Forelimb muscle (tissue), 1 donor: Measurements from ENCODE around the gene MMP21. TPM values are rescaled to one million over a fixed set of nuclear protein-coding genes. Genes with fewer than 3 reads are reported as not detected.

Experiments
- DNase-seq: peaks from one replicate; pipeline ENCODE4 v3.0.0-alpha.2; 2013; ENCODE audit warnings: low read depth
- polyA plus RNA-seq: library from polyadenylated mRNA; unstranded; fragments of 120-200 nt; gene quantifications from one replicate; pipeline ENCODE4 v1.2.1, GENCODE V29; 2013; ENCODE audit not compliant: insufficient read length

The MMP21 gene
- polyA plus RNA-seq, 1 donor: 0.40 TPM

DNA sequence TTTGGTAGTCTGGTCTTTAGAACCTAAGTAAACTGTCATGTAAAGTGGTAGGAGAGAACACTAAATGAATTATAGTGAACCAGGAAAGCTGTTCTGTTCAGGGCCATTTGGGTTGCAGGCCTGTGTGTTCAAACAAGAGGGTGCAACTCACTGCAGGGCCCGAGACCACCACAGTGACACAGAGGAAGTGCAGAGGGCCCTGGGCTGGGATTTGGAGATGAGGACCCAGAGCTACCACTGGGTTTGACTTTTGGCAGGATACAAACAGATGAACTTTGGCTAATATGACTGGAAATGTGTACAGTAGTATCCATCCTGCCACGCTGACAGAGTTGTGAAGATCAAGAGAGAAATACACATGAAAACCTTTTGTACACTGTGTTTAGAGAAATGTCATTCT is 9.8 kb downstream of the MMP21 start:
- DNase-seq: no peak

- no peak for DNase-seq
Observed at GRCh38 chr10:125762692-125763648, 12.7 kb downstream of the MMP21 start.

DNA sequence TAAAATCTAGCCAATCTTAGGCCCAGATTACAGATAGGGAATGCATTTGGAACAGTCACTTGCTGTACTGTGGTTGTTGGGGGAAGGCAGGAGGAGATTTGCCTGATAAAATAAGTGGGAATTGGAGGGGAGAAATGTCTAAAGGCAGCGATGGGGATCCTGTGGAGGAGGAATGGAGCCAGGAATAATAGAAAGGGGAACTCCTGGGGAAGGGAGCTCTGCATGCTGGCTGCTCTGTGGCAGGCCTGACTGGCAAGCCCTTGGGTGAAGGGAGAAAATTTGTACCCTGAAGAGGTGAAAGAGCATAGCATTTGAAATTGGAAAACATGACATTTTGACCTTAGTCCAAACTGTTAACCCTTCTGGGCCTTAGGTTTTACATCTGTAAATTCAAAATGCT is 13.7 kb downstream of the MMP21 start:
- DNase-seq: no peak

GRCh38 chr10:125757742-125758141 is 17.9 kb downstream of the MMP21 start:
- DNase-seq: no peak

- no peak for DNase-seq
Observed at GRCh38 chr10:125756853-125757487, 18.7 kb downstream of the MMP21 start.

DNA sequence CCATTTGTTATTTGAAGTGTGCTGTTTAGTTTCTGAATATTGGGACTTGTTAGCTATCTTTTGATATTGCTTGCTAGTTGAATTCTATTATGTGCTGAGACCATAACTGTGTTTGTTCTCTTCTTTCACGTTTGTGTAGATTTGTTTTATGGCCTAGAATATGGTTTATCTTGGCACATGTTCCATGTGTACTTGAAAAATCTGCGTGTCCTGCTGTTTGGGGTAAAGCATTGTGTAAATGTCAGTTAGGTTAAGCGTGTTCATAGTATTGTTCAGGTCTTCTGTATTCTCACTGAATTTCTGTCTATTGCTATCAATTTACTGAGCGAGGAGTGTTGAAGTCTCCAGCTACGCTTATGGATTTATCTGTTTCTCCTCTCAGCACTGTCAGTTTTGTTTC is 19.4 kb downstream of the MMP21 start:
- no peak for DNase-seq

- DNase-seq: no peak
Observed at GRCh38 chr10:125747417-125747816, 28.2 kb downstream of the MMP21 start.

- no peak for DNase-seq
Observed at GRCh38 chr10:125744909-125745308, 30.7 kb downstream of the MMP21 start.

DNA sequence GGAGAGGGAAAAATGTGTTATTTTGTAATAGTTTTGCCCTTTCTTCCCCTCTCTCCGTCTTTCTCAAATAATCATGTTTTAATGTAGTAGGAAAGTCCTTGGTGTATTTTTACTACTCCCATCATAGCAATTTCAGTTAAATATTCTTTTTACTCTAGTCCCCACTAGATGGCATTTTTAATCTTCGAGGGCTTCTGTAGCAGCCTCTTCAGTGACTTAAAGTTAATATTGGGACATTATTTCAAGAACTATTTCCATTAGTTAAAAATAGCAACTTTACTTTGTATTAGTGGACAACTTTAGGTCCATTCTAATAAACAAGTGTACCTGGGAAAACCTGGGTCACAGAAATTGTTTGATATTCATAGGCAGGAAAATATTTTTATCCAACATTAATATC is 33.2 kb downstream of the MMP21 start:
- DNase-seq: no peak

DNA sequence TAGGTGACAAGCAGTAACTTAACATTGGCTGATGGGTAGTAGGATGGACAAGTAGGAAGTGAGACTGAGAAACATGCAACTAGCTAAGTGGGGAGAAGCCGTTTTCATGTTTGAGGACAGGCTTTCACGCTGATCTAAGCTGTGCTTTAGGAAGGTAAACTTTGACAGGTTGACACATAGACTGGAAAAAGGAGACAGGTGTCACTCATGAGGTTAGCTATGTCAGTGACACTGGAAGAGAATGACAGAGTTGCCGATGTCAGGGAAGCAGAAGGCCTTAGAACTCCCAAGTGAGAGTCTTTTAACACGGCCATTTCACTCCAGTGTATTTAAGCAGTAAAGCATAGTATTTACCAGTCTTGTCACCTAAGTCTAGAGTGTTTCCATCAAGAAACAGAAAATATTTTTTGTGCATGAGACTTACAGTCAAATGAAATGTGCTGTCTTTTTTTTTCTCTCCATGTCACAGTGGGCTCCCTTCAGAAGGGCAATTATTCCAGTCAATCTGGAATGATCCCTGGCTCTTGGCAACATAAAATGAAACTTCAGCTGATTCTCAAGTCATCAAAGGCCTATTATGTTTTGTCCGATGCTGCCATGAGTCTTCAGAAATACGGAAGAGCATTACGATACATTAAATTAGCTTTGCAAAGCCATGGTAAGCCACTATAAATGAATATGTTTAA is 35.5 kb downstream of the MMP21 start:
- no peak for DNase-seq

DNA sequence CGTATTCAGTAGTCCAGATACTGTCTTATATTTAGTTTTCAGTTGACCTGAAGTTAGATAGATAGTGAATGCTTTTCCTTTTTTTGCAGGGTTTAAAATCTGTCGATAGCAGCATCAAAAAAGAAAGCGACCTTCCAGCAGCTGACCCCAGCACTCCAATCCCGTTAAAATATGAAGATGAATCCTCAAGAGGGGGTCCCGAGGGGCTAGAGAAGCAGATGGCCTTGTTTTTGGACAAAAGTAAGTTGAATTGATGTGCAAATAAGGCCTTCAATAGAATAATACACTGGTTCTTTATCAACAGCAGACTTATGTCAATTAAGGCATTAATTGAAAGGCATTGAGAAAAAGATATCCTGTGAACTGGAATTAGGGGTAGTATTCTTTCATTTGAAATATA is 37.4 kb downstream of the MMP21 start:
- no peak for DNase-seq

DNA sequence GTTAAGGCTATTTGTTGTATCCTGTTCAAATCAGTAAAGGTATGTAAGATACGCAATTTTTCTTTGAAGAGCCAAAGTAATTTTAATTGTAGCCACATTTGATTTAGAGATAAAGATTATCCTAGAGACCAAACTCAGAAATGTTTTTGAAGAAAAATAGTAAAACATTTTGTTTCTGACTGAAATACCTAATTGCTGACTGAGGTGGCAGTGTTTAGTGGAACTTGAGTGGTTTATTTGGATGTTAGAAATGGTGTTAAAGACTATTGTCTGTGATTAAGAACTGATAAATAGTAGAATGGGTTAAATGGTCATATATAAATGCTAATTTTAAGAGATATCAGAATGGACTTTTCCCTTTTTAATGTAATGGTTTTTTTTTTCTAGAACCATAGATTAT is 40.8 kb downstream of the MMP21 start:
- no peak for DNase-seq

DNA sequence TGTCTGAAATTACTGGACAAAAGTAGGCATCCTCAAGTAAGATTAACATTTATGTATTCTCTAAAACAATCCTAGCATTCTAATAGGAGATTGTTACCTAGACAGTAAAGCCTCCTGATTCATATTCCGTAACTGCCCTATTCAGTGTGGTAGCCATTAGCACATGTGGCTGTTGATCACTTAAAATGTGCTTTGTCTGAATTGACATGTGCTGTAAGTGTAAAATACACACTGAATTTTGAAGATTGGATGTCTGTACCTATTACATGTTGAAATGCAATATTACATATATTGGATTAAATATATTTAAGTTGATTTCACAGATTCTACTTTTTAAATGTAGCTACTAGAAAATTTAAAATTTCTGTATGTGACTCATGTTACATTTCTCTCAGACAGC is 41.5 kb downstream of the MMP21 start:
- no peak for DNase-seq

- DNase-seq: no peak
Observed at GRCh38 chr10:125727436-125727835, 48.2 kb downstream of the MMP21 start.

GRCh38 chr10:125726914-125727313 is 48.7 kb downstream of the MMP21 start:
- no peak for DNase-seq

DNA sequence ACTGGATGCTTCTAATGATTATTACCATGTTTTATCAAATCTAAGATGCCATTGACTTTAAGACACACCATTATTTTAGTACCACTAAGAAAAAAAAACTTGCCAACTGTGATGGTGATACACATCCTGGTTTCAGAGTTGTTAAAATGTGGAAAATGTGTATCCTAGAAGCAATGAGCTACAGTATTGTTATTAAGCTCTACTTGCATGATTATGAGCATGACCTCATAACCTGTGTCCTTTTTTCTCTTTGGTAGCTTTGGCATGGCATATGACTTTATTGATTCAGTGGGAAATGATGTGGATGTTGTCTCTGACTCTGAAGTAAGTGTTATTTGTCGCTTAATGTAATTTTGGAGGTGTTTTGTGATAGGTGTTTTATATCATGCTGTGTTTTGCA is 52.8 kb downstream of the MMP21 start:
- no peak for DNase-seq

DNA sequence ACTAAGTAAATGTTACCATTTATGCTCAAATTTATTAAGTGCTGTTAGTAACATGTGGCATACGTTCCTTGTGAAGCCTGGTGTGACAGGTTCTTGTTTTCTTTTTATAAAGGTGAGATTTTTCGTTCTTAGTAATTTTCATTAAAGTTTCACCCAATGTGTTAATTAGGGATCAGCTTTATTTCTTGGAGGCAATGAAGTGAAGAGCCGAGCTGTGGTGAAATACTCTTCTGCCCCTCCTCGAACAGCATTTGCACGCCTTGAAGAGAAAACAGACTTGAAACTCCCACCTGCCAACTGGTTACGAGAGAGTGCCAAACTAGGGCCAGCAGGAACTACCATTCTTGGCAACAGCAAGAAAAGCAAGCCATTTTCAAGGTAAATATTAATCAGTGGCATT is 54.6 kb downstream of the MMP21 start:
- no peak for DNase-seq

GRCh38 chr10:125720002-125720382 is 55.6 kb downstream of the MMP21 start:
- no peak for DNase-seq

DNA sequence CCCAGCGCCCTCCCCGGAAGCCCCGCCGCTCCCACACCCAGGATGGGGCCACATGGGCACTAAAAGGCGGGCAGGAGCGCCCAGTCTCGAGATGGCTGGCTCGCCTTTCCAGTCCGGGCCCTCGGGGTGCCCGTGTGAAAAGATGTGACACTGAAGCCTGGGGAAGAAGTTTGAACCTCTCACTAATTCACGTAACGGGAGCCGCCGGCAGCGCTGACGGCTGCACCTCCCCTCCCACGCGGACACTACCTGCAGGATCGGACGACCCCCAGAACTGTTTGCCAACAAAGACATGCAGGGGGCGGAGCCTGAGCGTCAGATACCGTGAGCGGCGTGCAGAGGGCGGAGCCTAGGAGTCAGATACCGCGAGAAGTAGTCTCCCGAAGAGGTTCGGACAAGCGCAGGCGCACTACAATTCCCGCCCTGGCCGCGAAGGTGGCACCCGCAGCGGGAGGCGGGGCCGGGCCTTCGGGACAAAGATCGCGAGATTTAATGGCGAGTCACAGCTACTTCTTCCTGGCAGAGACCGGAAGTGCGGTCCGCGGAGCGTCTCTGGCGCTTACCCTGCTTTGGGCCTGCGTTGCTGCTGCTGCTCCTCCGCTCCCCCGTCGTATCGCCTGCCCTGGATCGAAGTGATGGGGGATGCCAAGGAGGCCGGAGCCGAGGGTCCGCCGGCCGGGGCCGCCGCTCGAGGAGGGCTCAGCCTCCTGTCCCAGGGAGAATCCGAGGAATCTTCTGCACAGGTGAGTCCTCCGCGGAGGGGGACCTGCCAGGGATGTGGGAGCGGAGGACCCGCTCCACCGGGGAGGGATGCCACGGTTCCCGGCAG is 56.2 kb downstream of the MMP21 start, which contains the start of gene EDRF1:
TSS of gene EDRF1 (plus strand) at position 537 of the 829 bp plus-strand sequence. CDS start at position 636, 99 bp downstream.
- peak; percentile 97 for DNase-seq
